GM18508 (cell line): ENCODE results near the gene ALG5.

ENCODE experiments used
- ATAC-seq: cut with Tn5 transposase; IDR thresholded peaks from one replicate; pipeline ENCODE4 v1.9.1; 2021; ENCODE audit warnings: moderate number of reproducible peaks; ENCODE audit not compliant: insufficient read depth, unreplicated experiment

Gene ALG5

GRCh38 chr13:36918246-36919131 is 80.7 kb downstream of the ALG5 start:
- ATAC-seq: no peak

GRCh38 chr13:36917311-36917710 is 81.8 kb downstream of the ALG5 start:
- ATAC-seq: no peak

GRCh38 chr13:36915896-36916640 is 83.1 kb downstream of the ALG5 start:
- no peak for ATAC-seq

GRCh38 chr13:36915106-36915505 is 84.0 kb downstream of the ALG5 start:
- no peak for ATAC-seq

- ATAC-seq: no peak
These were observed 84.5 kb downstream of the ALG5 start for GRCh38 chr13:36914648-36915047.

GRCh38 chr13:36913463-36913862 is 85.7 kb downstream of the ALG5 start:
- no peak for ATAC-seq

GRCh38 chr13:36912973-36913372 is 86.2 kb downstream of the ALG5 start:
- ATAC-seq: no peak

GRCh38 chr13:36912369-36912768 is 86.8 kb downstream of the ALG5 start:
- no peak for ATAC-seq

GRCh38 chr13:36910545-36910944 is 88.6 kb downstream of the ALG5 start:
- no peak for ATAC-seq

GRCh38 chr13:36907821-36908220 is 91.3 kb downstream of the ALG5 start:
- no peak for ATAC-seq

GRCh38 chr13:36907266-36907665 is 91.9 kb downstream of the ALG5 start:
- ATAC-seq: no peak

GRCh38 chr13:36905944-36906343 is 93.2 kb downstream of the ALG5 start:
- no peak for ATAC-seq

- no peak for ATAC-seq
These were observed 95.1 kb downstream of the ALG5 start for GRCh38 chr13:36903925-36904595.
